GM21723 (cell line): ENCODE data around the gene MIA3.
"Not testable (repeated sequence)": the region's sequence is repeated elsewhere in the genome, so short reads cannot be mapped to it uniquely, and the experiment has no call there.

Source experiments
- ATAC-seq: cut with Tn5 transposase; IDR thresholded peaks from one replicate; pipeline ENCODE4 v1.9.1; 2021; ENCODE audit warnings: mild to moderate bottlenecking, moderate library complexity; ENCODE audit not compliant: unreplicated experiment

Gene MIA3

GRCh38 chr1:222665964-222666363 lies 48.1 kb downstream of the MIA3 start:
- ATAC-seq: no peak

- ATAC-seq: not testable (repeated sequence)
Observed at GRCh38 chr1:222668184-222668583, 50.3 kb downstream of the MIA3 start.

GRCh38 chr1:222669107-222669506 lies 51.2 kb downstream of the MIA3 start:
- ATAC-seq: not testable (repeated sequence)

GRCh38 chr1:222670110-222670509 lies 52.2 kb downstream of the MIA3 start:
- no peak for ATAC-seq

- no peak for ATAC-seq
Observed at GRCh38 chr1:222680080-222680479, 62.2 kb downstream of the MIA3 start.

- no peak for ATAC-seq
Observed at GRCh38 chr1:222691016-222691415, 73.1 kb downstream of the MIA3 start.

- no peak for ATAC-seq
Observed at GRCh38 chr1:222694927-222695326, 77.0 kb downstream of the MIA3 start.

- no peak for ATAC-seq
Observed at GRCh38 chr1:222696741-222697140, 78.8 kb downstream of the MIA3 start.

- ATAC-seq: no peak
Observed at GRCh38 chr1:222697203-222697602, 79.3 kb downstream of the MIA3 start.

GRCh38 chr1:222697826-222698225 lies 79.9 kb downstream of the MIA3 start:
- no peak for ATAC-seq

GRCh38 chr1:222702210-222702609 lies 84.3 kb downstream of the MIA3 start:
- ATAC-seq: no peak

- ATAC-seq: no peak
Observed at GRCh38 chr1:222704260-222704659, 86.4 kb downstream of the MIA3 start.

GRCh38 chr1:222706815-222707214 lies 88.9 kb downstream of the MIA3 start:
- ATAC-seq: no peak

GRCh38 chr1:222709700-222710153 lies 91.8 kb downstream of the MIA3 start:
- ATAC-seq: no peak

- peak; percentile 42 for ATAC-seq
Observed at GRCh38 chr1:222711319-222712252, 93.7 kb downstream of the MIA3 start.

GRCh38 chr1:222712253-222713090 lies 94.6 kb downstream of the MIA3 start, which contains the start of the genes AIDA and BROX:
Gene AIDA (minus strand): TSS chr1:222712491. CDS start chr1:222712317, 174 bp downstream.
Gene BROX (plus strand): TSS chr1:222712564. CDS start chr1:222715700, 3,136 bp downstream.
- ATAC-seq: peak; percentile 86

GRCh38 chr1:222713091-222713961 lies 95.4 kb downstream of the MIA3 start:
- peak; percentile 68 for ATAC-seq

GRCh38 chr1:222716393-222716792 lies 98.5 kb downstream of the MIA3 start:
- no peak for ATAC-seq
